ENCODE measurements around the gene RFNG.
A peak's percentile ranks its signal among the peaks of the same experiment; 100 is the strongest.

The RFNG gene

DNA sequence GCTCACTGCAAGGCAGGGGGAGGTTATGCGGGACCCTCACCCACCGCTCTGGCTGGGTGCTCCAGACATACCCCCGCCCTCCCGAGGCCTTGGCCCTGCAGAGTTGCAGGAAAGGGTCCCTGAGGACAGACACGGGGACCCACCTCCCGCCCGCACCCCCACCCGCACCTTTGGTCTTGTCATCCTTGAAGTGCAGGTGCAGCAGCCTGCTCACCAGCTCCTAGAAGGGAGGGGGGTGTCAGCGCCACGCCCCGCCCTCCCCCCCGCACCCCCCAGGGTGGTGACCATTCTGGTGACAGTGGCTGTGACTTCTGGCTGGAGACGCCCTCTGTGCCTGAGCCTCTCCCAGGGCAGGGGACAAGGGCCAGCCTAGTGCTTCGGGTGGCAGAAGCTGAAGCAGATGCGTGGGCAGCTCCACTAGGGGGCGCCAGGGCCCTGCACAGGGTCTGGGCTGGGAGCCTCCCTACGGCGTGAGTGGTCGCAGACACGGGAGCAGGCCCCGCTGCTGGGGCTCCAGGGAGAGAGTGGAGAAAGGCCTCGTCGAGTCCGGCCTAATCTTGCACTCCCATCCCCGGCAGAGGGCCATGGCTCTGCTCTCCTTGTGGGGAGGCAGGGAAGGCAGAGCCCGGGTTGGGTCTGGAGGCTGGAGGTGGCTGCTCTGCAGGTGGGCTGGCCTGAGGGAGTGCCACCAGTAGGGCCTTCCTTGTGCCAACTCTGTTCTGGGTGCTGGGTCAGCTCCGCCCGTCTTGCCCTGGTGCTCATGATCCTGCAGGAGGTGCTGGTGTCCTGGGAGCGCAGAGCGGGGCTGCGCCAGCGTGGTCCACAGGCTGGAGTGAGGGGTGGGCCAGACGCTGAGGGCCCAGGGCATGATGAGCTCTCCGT lies 31.7 kb downstream of the RFNG start:
- Mint-ChIP-seq H3K4me3 (peak overlapping the region; percentile 34), H3K27ac (ENCODE audit: low read depth) (no peak overlapping the region)

DNA sequence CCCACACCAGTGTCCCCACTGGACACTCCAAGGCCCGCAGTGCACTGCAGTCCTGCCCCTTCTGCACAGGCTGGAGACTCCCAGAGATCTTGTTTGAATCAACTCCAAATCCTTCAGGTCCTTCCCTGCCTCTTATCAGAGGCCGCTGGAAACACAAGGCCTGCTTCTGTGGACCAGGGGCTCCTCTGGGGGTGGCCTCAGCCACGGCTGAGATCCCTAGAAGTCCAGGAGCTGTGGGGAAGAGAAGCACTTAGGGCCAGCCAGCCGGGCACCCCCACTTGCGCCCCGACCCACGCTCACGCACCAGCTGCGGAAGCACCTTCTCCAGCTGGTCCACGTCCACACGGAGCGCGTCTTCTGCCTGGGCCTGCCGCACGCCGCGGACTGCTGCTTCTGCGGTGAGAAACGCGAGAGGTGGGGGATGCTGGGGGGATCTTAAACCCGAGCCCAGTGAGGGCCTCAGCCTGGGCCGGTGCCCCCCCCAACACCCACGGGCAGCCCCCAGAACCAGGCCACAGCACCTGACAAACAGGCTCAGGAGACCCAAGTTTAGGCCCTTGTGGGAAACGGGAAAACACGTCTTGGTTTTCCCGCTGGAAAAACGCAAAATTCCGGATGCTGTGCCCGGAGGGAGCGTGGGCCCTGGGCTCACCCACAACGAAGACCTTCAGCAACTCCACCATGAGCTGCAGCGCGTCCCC lies 32.5 kb downstream of the RFNG start:
- Mint-ChIP-seq H3K27me3 (no peaks in the 10 kb centered on the region), H3K36me3 (ENCODE audit: insufficient read depth) (peaks cover 5% of the 10 kb centered on the region), H3K4me1 (peaks cover 24% of the 10 kb centered on the region), H3K9me3 (no peaks in the 10 kb centered on the region), H3K4me3 (no peak overlapping the region), H3K27ac (ENCODE audit: low read depth) (no peak overlapping the region)
- ATAC-seq (replicated peaks; ENCODE audit: extremely low read depth, poor library complexity, severe bottlenecking) (no peak), DNase-seq (ENCODE audit: low spot score in 2 of 2) (no peak)

More for the DNA sequence above, 31.7 kb downstream of the RFNG start:
- Mint-ChIP-seq H3K27me3 (no peaks in the 10 kb centered on the region), H3K36me3 (ENCODE audit: insufficient read depth) (peaks cover 5% of the 10 kb centered on the region), H3K9me3 (no peaks in the 10 kb centered on the region), H3K4me1 (peaks cover 26% of the 10 kb centered on the region)
- DNase-seq (ENCODE audit: low spot score in 2 of 2) (peak in 1 of 2 donors; percentile 40), ATAC-seq (replicated peaks; ENCODE audit: extremely low read depth, poor library complexity, severe bottlenecking) (no peak)

DNA sequence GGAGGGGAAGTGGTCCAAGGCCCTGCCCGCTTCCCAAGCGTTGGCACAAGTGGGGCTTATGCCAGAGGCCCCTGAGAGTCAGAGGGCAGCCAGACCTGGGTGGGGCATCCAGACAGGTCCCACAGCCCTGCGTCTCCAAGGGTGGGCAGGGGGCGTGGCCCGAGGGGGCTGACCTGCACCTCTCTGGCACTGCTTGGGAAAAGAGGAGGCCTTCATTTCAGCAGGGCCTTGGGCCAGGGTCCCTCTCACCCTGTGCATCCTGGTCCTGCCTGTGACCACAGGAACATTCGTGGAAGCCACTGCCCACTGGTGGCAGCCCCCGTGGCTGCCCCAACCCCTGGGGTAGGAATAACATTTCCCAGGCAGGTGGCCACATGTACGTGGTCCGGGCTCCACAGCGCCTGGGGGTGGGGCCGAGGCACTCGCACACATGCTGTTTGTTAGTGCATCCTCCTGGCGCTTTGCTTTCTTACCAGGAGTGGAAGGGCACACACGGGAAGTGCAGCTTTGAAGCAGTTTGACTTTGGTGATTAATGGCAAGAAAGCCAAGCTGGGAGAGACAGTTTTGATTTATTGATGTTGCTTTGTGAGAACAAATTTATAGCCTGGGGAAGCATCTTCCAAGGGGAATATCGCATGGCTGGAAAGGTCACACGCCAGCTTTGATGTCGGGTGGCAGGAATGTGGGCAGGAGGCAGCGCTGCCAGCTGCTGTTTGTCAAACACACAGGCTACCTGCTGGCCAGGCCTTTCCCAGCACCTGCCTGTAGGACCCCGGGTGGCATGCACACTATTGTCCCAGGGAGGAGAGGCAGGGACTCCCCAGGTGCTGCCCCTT lies 33.2 kb downstream of the RFNG start:
- Mint-ChIP-seq H3K4me3 (no peak overlapping the region), H3K36me3 (ENCODE audit: insufficient read depth) (peaks cover 5% of the 10 kb centered on the region), H3K9me3 (no peaks in the 10 kb centered on the region), H3K4me1 (peaks cover 19% of the 10 kb centered on the region), H3K27me3 (no peaks in the 10 kb centered on the region), H3K27ac (ENCODE audit: low read depth) (peak overlapping the region; percentile 13)
- ATAC-seq (replicated peaks; ENCODE audit: extremely low read depth, poor library complexity, severe bottlenecking), result no peak
- no peak for DNase-seq (ENCODE audit: low spot score in 2 of 2)

DNA sequence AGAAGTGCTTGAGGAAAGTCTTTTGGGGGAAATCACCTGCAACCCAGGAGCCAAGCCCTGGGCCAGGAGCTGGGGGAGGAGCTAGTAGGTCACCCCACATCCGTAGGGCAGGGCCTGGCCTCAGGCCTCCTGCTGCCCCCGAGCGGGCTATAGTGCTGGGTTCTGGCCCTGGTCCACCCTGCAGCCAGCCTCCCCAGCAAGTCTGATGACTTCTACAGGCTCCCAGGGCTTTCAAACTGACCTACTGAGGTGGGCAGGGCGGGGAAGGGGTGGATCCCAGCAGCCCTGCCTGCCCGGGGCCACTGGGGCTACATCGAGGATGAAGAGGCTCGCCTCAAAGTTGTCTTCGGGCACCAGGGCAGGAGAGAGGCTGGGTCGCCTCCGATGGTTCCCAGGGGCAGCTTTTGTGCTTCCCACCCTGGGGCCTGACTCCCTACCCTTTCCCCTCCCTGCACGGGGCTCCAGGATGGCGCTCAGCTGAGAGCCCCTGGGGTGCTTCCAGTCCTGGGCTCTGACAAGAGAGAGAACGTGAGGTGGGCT lies 33.9 kb downstream of the RFNG start:
- H3K9me3 Mint-ChIP-seq, result no peaks in the 10 kb centered on the region
- ATAC-seq (replicated peaks; ENCODE audit: extremely low read depth, poor library complexity, severe bottlenecking) (no peak), DNase-seq (ENCODE audit: low spot score in 2 of 2) (no peak)
- peaks cover 19% of the 10 kb centered on the region for H3K4me1 Mint-ChIP-seq
- H3K4me3 Mint-ChIP-seq, result no peak overlapping the region
- peaks cover 3% of the 10 kb centered on the region for H3K36me3 Mint-ChIP-seq (ENCODE audit: insufficient read depth)
- H3K27ac Mint-ChIP-seq (ENCODE audit: low read depth), result no peak overlapping the region
- H3K27me3 Mint-ChIP-seq, result no peaks in the 10 kb centered on the region

DNA sequence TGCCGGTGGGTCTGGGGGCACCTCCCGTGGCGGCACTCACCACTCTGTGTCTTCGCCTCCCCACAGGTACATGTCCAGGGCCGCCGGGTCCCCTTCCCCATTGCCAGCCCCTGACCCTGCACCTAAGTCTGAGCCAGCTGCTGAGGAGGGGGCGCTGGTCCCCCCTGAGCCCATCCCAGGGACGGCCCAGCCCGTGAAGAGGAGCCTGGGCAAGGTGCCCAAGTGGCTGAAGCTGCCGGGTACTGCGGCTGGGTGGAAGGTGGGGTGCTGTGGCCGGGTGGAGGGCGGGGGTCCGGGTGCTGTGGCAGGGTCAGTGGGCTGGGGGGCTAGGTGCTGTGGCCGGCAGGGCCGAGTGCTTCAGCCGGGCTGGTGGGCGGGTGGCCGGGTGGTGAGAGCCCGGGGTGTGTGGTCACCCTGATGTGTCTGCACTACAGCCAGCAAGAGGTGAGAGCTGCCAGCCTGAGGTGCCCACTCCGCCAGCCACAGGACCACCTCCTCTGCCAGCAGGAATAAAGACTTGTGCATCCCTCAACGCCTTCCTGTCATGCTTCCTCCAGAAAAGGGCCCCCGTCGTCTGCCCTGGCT lies 34.6 kb downstream of the RFNG start:
- Mint-ChIP-seq H3K36me3 (ENCODE audit: insufficient read depth) (no peaks in the 10 kb centered on the region), H3K27me3 (no peaks in the 10 kb centered on the region), H3K4me3 (no peak overlapping the region), H3K4me1 (peaks cover 17% of the 10 kb centered on the region), H3K9me3 (no peaks in the 10 kb centered on the region), H3K27ac (ENCODE audit: low read depth) (no peak overlapping the region)
- ATAC-seq (replicated peaks; ENCODE audit: extremely low read depth, poor library complexity, severe bottlenecking) (no peak), DNase-seq (ENCODE audit: low spot score in 2 of 2) (no peak)

DNA sequence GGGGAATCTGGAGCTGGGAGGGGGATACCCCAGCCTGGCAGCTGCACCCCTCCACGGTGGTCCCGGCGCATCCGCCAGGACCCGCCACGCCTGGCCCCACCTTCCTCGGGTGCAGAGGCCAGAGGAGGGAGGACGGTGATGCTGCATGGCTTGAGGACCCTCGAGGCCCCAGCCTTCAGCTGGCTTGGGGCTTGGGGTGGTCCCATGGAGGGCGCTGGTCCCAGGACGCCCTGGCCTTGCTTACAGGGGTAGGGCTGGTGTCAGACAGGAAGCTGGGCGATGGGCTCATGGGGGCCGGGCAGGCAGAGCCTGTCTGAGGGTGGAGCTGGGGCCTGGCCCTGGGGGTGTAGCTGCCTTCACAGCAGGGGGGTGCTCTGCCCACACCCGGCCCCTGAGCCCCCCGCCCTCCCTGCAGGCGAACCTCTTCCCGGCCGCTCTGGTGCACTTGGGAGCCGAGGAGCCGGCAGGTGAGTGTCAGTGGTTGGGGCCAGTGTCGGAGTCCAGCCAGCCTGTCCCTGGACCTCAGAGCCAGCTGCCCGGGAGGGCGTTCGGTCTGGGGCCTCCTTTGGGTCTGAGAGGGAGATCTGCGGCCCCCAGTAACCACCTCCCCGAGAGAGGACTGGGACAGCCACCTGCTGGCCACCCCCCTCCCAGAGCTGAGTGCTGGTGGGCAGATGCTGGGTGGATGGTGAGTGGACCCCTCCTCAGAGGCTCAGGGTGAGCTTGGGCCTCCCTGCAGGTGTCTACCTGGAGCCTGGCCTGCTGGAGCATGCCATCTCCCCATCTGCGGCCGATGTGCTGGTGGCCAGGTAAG lies 35.3 kb downstream of the RFNG start:
- no peaks in the 10 kb centered on the region for H3K9me3 Mint-ChIP-seq
- no peak for ATAC-seq (replicated peaks; ENCODE audit: extremely low read depth, poor library complexity, severe bottlenecking)
- no peak overlapping the region for H3K4me3 Mint-ChIP-seq
- H3K27me3 Mint-ChIP-seq, result no peaks in the 10 kb centered on the region
- H3K27ac Mint-ChIP-seq (ENCODE audit: low read depth), result no peak overlapping the region
- DNase-seq (ENCODE audit: low spot score in 2 of 2), result no peak
- peaks cover 10% of the 10 kb centered on the region for H3K4me1 Mint-ChIP-seq
- no peaks in the 10 kb centered on the region for H3K36me3 Mint-ChIP-seq (ENCODE audit: insufficient read depth)

DNA sequence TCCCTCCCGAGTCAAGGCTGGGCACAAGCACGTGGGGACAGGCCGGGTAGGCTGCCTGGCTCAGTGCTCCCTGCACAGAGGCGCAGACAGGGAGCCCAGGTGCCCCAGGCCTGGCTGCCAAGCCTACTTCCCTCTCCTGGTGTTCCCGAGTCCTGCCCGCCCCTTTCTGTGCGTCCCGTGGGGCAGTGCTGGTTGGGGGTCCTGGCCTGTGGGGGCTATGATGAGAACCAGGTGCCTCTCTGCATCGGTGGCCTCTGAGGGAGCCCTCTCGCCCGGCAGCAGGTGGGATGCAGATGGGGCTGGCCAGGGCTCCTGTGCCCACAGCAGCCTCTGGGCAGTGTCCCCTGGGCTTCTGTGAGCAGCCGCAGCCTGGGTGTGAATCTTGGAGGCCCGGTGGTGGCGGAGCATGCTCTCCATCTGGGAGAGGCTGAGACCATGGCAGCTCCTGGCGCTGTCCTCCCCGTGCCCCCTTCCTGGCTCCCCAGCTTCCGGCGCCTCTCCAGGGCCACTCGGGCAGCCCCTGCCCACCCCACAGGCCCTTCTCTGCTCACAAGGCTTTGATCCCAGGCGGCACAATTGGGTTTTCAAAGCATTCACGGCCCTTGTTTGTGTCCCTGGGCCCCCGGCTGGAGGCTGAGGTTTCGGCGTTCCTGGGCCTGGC lies 36.2 kb downstream of the RFNG start:
- Mint-ChIP-seq H3K4me1 (peaks cover 6% of the 10 kb centered on the region), H3K4me3 (no peak overlapping the region), H3K36me3 (ENCODE audit: insufficient read depth) (no peaks in the 10 kb centered on the region), H3K27ac (ENCODE audit: low read depth) (no peak overlapping the region), H3K27me3 (no peaks in the 10 kb centered on the region), H3K9me3 (no peaks in the 10 kb centered on the region)
- no peak for ATAC-seq (replicated peaks; ENCODE audit: extremely low read depth, poor library complexity, severe bottlenecking)
- DNase-seq (ENCODE audit: low spot score in 2 of 2), result no peak

DNA sequence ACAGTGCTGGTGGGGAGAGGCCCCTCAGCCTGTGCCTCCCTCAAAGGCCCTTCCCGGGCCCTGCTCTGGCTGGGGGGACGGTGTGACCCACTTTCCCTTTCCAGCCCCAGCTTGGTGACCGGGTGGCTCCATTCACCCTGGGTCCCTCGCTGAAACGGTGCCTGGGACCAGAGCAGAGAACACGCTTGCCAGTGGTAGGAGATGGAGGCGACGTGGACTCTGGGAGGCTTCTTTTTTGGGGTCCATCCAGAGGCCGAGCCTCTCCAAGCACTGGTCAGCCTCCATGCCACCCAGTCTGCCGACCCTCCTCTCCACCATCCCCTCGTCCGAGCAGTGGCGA lies 36.7 kb downstream of the RFNG start:
- no peak for DNase-seq (ENCODE audit: low spot score in 2 of 2)
- no peak for ATAC-seq (replicated peaks; ENCODE audit: extremely low read depth, poor library complexity, severe bottlenecking)
- H3K27ac Mint-ChIP-seq (ENCODE audit: low read depth), result no peak overlapping the region
- H3K9me3 Mint-ChIP-seq, result no peaks in the 10 kb centered on the region
- H3K36me3 Mint-ChIP-seq (ENCODE audit: insufficient read depth), result no peaks in the 10 kb centered on the region
- H3K4me1 Mint-ChIP-seq, result peaks cover under 1% of the 10 kb centered on the region
- H3K4me3 Mint-ChIP-seq, result no peak overlapping the region
- no peaks in the 10 kb centered on the region for H3K27me3 Mint-ChIP-seq

DNA sequence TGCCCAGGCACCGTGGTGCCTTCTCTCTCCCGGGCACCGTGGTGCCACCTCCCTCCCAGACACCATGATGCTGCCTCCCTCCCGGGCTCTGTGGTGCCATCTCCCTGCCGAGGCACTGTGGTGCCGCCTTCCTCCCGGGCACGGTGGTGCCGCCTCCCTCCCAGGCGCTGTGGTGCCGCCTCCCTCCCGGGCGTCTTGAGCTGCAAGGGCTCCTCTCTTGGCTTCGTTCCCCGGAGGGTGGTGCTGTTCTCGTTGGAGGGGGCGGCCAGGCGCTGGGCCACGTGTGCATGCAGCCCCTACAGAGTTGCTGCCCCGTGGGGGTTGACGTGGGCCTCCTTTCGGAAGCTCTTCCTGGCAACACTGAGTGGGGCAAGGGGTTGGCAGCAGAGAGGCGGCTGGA lies 37.2 kb downstream of the RFNG start:
- H3K4me1 Mint-ChIP-seq, result no peaks in the 10 kb centered on the region
- no peaks in the 10 kb centered on the region for H3K36me3 Mint-ChIP-seq (ENCODE audit: insufficient read depth)
- no peak for ATAC-seq (replicated peaks; ENCODE audit: extremely low read depth, poor library complexity, severe bottlenecking)
- no peak overlapping the region for H3K27ac Mint-ChIP-seq (ENCODE audit: low read depth)
- H3K9me3 Mint-ChIP-seq, result no peaks in the 10 kb centered on the region
- no peaks in the 10 kb centered on the region for H3K27me3 Mint-ChIP-seq
- no peak for DNase-seq (ENCODE audit: low spot score in 2 of 2)
- H3K4me3 Mint-ChIP-seq, result no peak overlapping the region

DNA sequence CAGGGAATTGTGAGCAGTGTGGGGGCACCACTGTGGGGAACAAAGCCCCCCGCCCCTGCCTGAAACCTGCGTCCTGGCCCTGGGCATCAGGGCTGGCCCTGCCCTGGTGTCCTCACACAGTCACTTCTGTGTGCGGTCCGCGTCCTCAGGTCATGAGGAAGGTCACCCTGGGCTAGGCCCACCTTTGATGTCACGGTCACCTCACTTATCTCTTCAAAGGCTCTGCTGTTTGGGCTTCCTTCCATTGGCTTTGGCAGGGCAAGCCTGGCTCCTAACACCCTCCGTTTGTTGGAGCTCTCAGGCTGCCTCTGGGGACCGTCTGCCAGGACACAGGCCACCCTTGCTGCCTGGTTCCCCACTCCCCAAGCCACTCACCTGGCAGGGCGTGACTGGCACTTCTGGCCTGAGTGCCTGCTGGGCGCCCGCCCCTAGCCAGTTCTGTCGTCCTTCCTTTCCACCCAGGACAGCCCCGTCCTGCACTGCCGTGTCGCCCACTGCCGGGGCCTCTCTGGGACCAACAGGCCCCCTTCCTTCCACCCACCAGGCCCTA lies 37.8 kb downstream of the RFNG start:
- H3K9me3 Mint-ChIP-seq, result no peaks in the 10 kb centered on the region
- H3K27me3 Mint-ChIP-seq, result no peaks in the 10 kb centered on the region
- H3K4me3 Mint-ChIP-seq, result no peak overlapping the region
- no peaks in the 10 kb centered on the region for H3K36me3 Mint-ChIP-seq (ENCODE audit: insufficient read depth)
- H3K4me1 Mint-ChIP-seq, result no peaks in the 10 kb centered on the region
- ATAC-seq (replicated peaks; ENCODE audit: extremely low read depth, poor library complexity, severe bottlenecking), result no peak
- no peak for DNase-seq (ENCODE audit: low spot score in 2 of 2)
- no peak overlapping the region for H3K27ac Mint-ChIP-seq (ENCODE audit: low read depth)

DNA sequence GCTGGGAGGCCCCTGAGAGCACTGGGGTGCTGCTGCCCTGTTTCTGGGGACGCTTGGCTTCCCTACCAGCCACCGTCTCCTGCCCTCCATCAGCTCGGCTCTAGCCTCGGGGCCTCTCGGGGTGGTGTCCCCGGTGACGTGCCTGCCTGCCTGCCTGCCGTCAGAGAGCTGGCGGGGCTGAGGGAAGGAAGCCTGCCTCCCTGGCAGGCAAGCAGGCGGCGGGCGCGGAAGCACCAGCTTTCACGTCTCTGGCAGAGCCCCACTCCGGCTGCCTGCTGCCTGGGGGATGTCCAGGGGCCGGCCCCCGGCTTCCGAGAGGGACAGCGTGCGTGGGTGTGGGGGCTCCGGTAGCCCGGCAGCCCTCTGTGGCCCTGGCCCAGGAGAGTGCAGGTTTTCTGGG lies 38.3 kb downstream of the RFNG start:
- H3K36me3 Mint-ChIP-seq (ENCODE audit: insufficient read depth), result no peaks in the 10 kb centered on the region
- no peak overlapping the region for H3K4me3 Mint-ChIP-seq
- no peak for DNase-seq (ENCODE audit: low spot score in 2 of 2)
- H3K4me1 Mint-ChIP-seq, result no peaks in the 10 kb centered on the region
- H3K27ac Mint-ChIP-seq (ENCODE audit: low read depth), result no peak overlapping the region
- H3K9me3 Mint-ChIP-seq, result no peaks in the 10 kb centered on the region
- no peak for ATAC-seq (replicated peaks; ENCODE audit: extremely low read depth, poor library complexity, severe bottlenecking)
- H3K27me3 Mint-ChIP-seq, result no peaks in the 10 kb centered on the region
